Activated T-helper 9 cell treated with anti-CD3 and anti-CD28 coated beads, Interleukin-2, amount 50 U/mL, for 16 hours (primary cell): Measurements from ENCODE around the gene RBFOX1.

Experiments used
- DNase-seq: peaks from one replicate; pipeline ENCODE4 v3.0.0-alpha.2; 2020; ENCODE audit warnings: low read depth

Gene RBFOX1

GRCh38 chr16:7420079-7420478 lies 87.4 kb downstream of the RBFOX1 start:
- no peak for DNase-seq

GRCh38 chr16:7420843-7421242 lies 88.2 kb downstream of the RBFOX1 start:
- no peak for DNase-seq

DNA sequence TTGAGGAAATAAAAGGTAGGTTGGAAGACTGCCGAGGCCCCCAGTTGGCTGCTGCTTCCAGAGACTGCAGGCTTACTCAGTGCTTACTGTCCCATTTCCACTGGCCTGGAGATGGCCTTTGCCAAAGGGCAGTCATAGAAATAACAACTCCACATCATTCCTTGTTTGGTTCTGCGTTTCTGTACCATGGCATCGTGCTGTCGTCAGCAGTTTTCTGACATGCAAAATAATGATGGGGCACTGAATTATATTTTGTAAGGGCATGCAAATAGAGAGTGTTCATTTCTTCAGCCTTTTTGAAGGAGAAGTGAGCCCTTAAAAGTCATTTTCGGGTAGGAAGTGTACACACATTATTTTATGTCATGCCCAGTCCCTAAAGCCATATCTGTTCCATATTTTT lies 88.9 kb downstream of the RBFOX1 start:
- no peak for DNase-seq

- no peak for DNase-seq
Observed at GRCh38 chr16:7422036-7422888, 89.6 kb downstream of the RBFOX1 start.

- no peak for DNase-seq
Observed at GRCh38 chr16:7423434-7424044, 90.9 kb downstream of the RBFOX1 start.

- no peak for DNase-seq
Observed at GRCh38 chr16:7426161-7426560, 93.5 kb downstream of the RBFOX1 start.

- no peak for DNase-seq
Observed at GRCh38 chr16:7431723-7432122, 99.1 kb downstream of the RBFOX1 start.

DNA sequence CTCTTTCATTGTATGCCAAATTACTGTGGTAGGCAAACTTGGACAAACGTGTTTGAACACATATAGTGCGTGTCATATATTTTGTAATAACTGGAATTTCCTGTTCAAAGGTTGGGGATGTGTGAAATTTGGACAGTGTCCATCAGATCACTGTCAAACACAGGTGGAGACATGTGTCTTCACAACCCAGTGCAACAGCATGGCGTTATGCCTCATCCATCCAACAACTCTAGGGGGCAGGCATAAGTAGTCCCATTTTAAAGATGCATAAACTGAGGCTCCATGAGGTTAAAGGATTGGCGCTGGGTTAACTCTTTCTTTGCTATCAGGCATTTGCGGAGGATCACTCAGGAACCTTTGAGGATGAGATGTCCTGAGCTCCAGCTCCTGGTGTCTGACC lies 103.7 kb downstream of the RBFOX1 start:
- DNase-seq: no peak

GRCh38 chr16:7437135-7437804 lies 104.6 kb downstream of the RBFOX1 start:
- DNase-seq: no peak

GRCh38 chr16:7437843-7438242 lies 105.2 kb downstream of the RBFOX1 start:
- DNase-seq: no peak

GRCh38 chr16:7438601-7439000 lies 106.0 kb downstream of the RBFOX1 start:
- DNase-seq: no peak

GRCh38 chr16:7439518-7439917 lies 106.9 kb downstream of the RBFOX1 start:
- DNase-seq: no peak

- DNase-seq: no peak
Observed at GRCh38 chr16:7440886-7441400, 108.3 kb downstream of the RBFOX1 start.

- no peak for DNase-seq
Observed at GRCh38 chr16:7442050-7442449, 109.4 kb downstream of the RBFOX1 start.

GRCh38 chr16:7443142-7443541 lies 110.5 kb downstream of the RBFOX1 start:
- DNase-seq: no peak

- no peak for DNase-seq
Observed at GRCh38 chr16:7443648-7444365, 111.2 kb downstream of the RBFOX1 start.

GRCh38 chr16:7449306-7449705 lies 116.7 kb downstream of the RBFOX1 start:
- no peak for DNase-seq

DNA sequence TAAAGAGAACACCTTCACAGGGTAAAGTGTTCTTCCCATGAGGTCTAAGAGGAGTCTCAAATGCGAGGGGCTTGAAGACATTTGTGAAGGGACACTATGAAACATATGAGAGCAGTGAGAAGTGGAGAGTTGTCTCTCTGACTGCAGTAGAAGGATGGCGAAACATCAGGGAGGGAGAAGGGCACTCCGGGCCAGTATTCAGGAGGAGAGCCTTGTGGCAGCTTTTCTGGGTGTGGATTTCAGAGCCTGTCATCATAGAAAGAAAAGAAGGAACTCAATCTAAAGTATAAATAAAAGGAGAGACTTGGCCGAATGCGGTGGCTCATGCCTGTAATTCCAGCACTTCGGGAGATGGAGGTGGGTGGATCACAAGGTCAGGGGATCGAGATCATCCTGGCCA lies 117.2 kb downstream of the RBFOX1 start:
- DNase-seq: no peak

DNA sequence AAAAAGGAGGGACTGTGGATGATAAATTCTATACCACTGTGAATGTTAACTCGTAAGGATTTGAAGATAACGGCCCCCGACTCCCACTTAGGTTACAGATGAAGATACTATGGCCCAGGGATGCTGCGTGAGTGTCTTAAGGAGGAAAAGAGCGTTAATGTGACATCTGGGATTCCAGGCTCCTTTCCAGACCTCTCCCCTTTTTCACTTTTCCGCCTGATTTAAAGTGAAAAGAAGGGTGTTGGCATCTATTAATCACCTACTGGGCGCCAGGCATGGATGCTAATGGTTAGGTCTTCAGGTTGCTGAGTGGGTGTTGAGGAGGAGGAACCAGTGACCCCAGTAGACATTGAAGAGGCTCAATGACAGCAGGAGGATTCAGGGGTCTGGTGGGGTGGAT lies 117.8 kb downstream of the RBFOX1 start:
- DNase-seq: no peak

DNA sequence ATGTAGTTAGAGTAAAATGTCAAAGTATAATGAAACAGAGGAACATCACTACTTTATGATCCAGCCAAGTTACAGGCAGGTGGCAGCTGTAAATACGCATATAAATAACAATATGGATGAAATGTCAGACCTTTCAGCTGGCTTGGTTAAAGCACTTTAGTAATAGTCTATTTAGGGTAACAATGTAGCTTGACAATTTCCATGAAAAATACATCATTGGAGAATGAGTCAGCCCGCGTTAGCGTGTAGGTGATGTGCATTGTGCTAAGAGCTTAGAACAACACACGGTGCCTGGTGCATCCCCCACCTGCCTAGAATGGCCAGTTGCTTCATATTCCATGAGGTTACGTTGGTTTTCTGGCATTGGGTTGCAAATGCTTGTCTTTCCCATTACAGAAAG lies 119.4 kb downstream of the RBFOX1 start:
- DNase-seq: no peak

DNA sequence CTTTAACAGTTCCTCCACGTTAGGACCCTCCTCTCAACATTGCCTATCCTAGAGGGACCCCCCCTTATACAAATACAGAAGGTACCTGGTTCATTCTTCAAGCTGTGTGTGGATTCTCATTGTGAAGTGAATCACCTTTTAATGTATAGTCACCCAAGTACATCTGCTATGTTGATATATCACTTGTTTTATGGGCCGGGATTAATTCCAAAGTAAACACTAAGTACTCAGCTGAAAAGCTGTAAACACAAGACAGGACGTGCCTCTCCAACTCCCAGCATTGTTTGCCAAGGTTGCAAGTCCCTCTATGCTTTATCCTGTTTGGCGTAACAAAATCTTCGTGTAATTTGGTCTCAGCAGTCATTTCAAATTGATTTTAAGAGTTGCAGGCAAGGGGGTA lies 123.6 kb downstream of the RBFOX1 start:
- DNase-seq: no peak

- DNase-seq: no peak
Observed at GRCh38 chr16:7458144-7458543, 125.5 kb downstream of the RBFOX1 start.
